Liver (tissue), 9 donors: ENCODE results near the gene CEL. TPM values are rescaled to one million over a fixed set of nuclear protein-coding genes. Genes with fewer than 3 reads are reported as not detected.

Experiments used
- DNase-seq: peaks from one replicate; pipeline ENCODE4 v3.0.0-alpha.2; 2017; ENCODE audit warnings: low spot score
- H3K27ac ChIP-seq, 2 donors: one replicate each; pipeline ENCODE4 v1.7.0; 2013; ENCODE audit warnings: inconsistent platforms in 2 of 2, low read length in 2 of 2, control low read depth in 1 of 2, low read depth in 1 of 2, mild to moderate bottlenecking in 1 of 2
- H3K27me3 ChIP-seq, 4 donors: one replicate each; pipeline versions ENCODE4 v1.6.1 to v1.7.0; 2013; ENCODE audit warnings: low read length in 3 of 4, inconsistent platforms in 1 of 4, mild to moderate bottlenecking in 1 of 4, moderate library complexity in 1 of 4; ENCODE audit not compliant: control insufficient read depth in 4 of 4, insufficient read depth in 4 of 4
- H3K36me3 ChIP-seq, 4 donors: one replicate each; pipeline versions ENCODE4 v1.6.1 to v1.7.0; 2013; ENCODE audit warnings: low read length in 3 of 4, mild to moderate bottlenecking in 3 of 4, low read depth in 1 of 4, moderate library complexity in 1 of 4; ENCODE audit not compliant: control insufficient read depth in 4 of 4, insufficient read depth in 3 of 4
- H3K4me1 ChIP-seq, 4 donors: one replicate each; pipeline versions ENCODE4 v1.6.1 to v1.7.0; 2013; ENCODE audit warnings: low read length in 3 of 4, mild to moderate bottlenecking in 3 of 4, moderate library complexity in 1 of 4; ENCODE audit not compliant: control insufficient read depth in 4 of 4, insufficient read depth in 4 of 4
- H3K4me3 ChIP-seq, 3 donors: one replicate each; pipeline versions ENCODE4 v1.6.1 to v1.7.0; 2013; ENCODE audit warnings: low read length in 3 of 3, control low read depth in 1 of 3, low read depth in 1 of 3, mild to moderate bottlenecking in 1 of 3
- H3K9ac ChIP-seq, 2 donors: one replicate each; pipeline ENCODE4 v1.7.0; 2013; ENCODE audit warnings: low read length in 2 of 2, mild to moderate bottlenecking in 2 of 2, moderate library complexity in 2 of 2, control low read depth in 1 of 2, low read depth in 1 of 2
- H3K9me3 ChIP-seq, 4 donors: one replicate each; pipeline versions ENCODE4 v1.6.1 to v1.7.0; 2013; ENCODE audit warnings: low read length in 3 of 4; ENCODE audit not compliant: control insufficient read depth in 4 of 4
- EGR1 ChIP-seq, 2 donors: IDR thresholded peaks; 2 replicates each; pipeline ENCODE4 v1.6.1; 2016 to 2018; ENCODE audit warnings: antibody characterized with exemption in 2 of 2, low read depth in 2 of 2
- FOXA1 ChIP-seq: IDR thresholded peaks from 2 replicates; pipeline ENCODE4 v1.6.1; 2016; ENCODE audit warnings: antibody characterized with exemption
- FOXA2 ChIP-seq: IDR thresholded peaks from 2 replicates; pipeline ENCODE4 v1.6.1; 2016; ENCODE audit warnings: antibody characterized with exemption
- GABPA ChIP-seq, 2 donors: IDR thresholded peaks in 1 of 2; conservative IDR thresholded peaks in 1 of 2; 2 replicates each; pipeline ENCODE4 v1.6.1; 2016; ENCODE audit warnings: antibody characterized with exemption in 2 of 2, mild to moderate bottlenecking in 1 of 2, moderate library complexity in 1 of 2
- HNF4A ChIP-seq, 2 donors: conservative IDR thresholded peaks; 2 replicates each; pipeline ENCODE4 v1.6.1; 2016; ENCODE audit warnings: antibody characterized with exemption in 2 of 2, mild to moderate bottlenecking in 2 of 2
- HNF4G ChIP-seq: IDR thresholded peaks from 2 replicates; pipeline ENCODE4 v1.6.1; 2016; ENCODE audit warnings: antibody characterized with exemption
- JUND ChIP-seq, 2 donors: IDR thresholded peaks; 2 replicates each; pipeline ENCODE4 v1.6.1; 2016; ENCODE audit warnings: antibody characterized with exemption in 2 of 2
- NR2F2 ChIP-seq: IDR thresholded peaks from 2 replicates; pipeline ENCODE4 v1.6.1; 2016; ENCODE audit warnings: antibody characterized with exemption
- RAD21 ChIP-seq, 2 donors: IDR thresholded peaks; 2 replicates each; pipeline ENCODE4 v1.6.1; 2016; ENCODE audit warnings: antibody characterized with exemption in 2 of 2, mild to moderate bottlenecking in 2 of 2
- RXRA ChIP-seq, 2 donors: IDR thresholded peaks; 2 replicates each; pipeline ENCODE4 v1.6.1; 2017 to 2018; ENCODE audit warnings: antibody characterized with exemption in 2 of 2, mild to moderate bottlenecking in 1 of 2
- SP1 ChIP-seq: IDR thresholded peaks from 2 replicates; pipeline ENCODE4 v1.6.1; 2018; ENCODE audit warnings: antibody characterized with exemption, mild to moderate bottlenecking
- TAF1 ChIP-seq: conservative IDR thresholded peaks from 2 replicates; pipeline ENCODE4 v1.6.1; 2016; ENCODE audit warnings: antibody characterized with exemption, mild to moderate bottlenecking
- YY1 ChIP-seq: IDR thresholded peaks from 2 replicates; pipeline ENCODE4 v1.6.1; 2016; ENCODE audit warnings: antibody characterized with exemption, mild to moderate bottlenecking
- WGBS: extraction: QIAGEN DNeasy Blood & Tissue Kit; methylation state at CpG from one replicate; pipeline ENCODE4 v1.1.7; 2013; 5-methylcytosine and 5-hydroxymethylcytosine counted together
- polyA plus RNA-seq, 2 donors: library from polyadenylated mRNA; stranded (reverse) in 1 of 2; unstranded in 1 of 2; fragments of 200-250 nt in 1 of 2; fragments of >200 nt in 1 of 2; fragmentation: Nextera tagmentation in 1 of 2; extraction: Ambion mirVana in 1 of 2; gene quantifications; one replicate each; pipeline versions ENCODE4 v1.2.1 to v1.2.3, GENCODE V29; 2013 to 2015
- total RNA-seq, 2 donors: library from RNA; depleted of rRNA; stranded (reverse); fragments of >200 nt; gene quantifications; one replicate each; pipeline ENCODE4 v1.2.3, GENCODE V29; 2014
- TF ChIP-seq, protein P1 (sequence below): IDR thresholded peaks from 2 replicates; pipeline ENCODE4 v1.6.1; 2016; ENCODE audit warnings: antibody characterized with exemption, mild to moderate bottlenecking
- TF ChIP-seq, protein P2 (sequence below): IDR thresholded peaks from 2 replicates; pipeline ENCODE4 v1.6.1; 2016; ENCODE audit warnings: antibody characterized with exemption
- TF ChIP-seq, protein P3 (sequence below): fragments of 150-350 bp; IDR thresholded peaks from 2 replicates; pipeline ENCODE4 v1.5.1; 2017; ENCODE audit warnings: improper control_type of control experiment, low read depth, low read length; ENCODE audit not compliant: missing input control
- TF ChIP-seq, protein P4 (sequence below): IDR thresholded peaks from 2 replicates; pipeline ENCODE4 v1.6.1; 2016; ENCODE audit warnings: antibody characterized with exemption
- TF ChIP-seq, protein P5 (sequence below): IDR thresholded peaks from 2 replicates; pipeline ENCODE4 v1.6.1; 2016; ENCODE audit warnings: antibody characterized with exemption
- donor health status: healthy.
- donor health status: healthy.
- donor health status: healthy.
- donor health status: healthy.
- donor health status: healthy.

CEL gene
- total and polyA plus RNA-seq, 4 donors = 0.08 to 0.25 (median 0.09) TPM; not detected in 1

DNA sequence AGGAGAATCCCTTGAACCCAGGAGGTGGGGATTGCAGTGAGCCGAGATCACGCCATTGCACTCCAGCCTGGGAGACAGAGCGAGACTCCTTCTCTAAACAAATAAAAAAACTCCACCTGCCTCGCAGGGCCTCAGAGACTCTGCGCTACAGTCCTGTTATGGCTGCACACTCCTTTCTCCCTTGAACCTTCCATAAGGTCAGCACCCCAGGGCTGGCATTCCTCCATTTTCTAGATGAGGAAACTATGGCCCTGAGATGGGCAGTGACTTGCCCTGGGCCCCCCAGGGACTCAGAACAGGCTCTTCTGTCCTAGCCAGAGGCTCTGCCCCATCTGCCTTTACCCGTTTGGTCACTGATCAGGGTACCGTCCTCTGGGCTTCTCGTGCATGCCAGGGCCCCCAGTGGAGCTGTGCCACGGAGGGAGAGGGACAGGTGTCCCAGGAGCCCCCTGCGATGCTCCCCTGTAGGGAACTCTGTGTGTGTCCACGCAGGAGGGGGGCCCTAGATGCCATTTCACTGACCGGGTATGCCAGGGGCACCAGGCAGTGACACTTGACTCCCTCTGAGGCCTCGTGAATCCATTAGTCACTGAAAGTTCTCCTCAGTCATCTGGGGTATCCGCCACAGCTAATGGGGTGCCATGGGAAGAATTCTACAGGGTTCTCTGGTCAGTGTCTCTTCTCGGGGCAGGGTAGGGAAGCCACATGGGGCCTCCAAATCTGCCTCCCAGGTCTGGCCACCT is 43.1 kb downstream of the CEL start:
- Histone ChIP-seq H3K9ac (no peak overlapping the region), H3K36me3 (peaks cover 2 to 83% (median 32%) of the 10 kb centered on the region in 4 donors), H3K27me3 (no peaks in the 10 kb centered on the region), H3K27ac (no peak overlapping the region), H3K9me3 (no peaks in the 10 kb centered on the region), H3K4me1 (no peaks in the 10 kb centered on the region), H3K4me3 (no peak overlapping the region)
- DNase-seq = no peak
- TF ChIP-seq, protein P1, sequence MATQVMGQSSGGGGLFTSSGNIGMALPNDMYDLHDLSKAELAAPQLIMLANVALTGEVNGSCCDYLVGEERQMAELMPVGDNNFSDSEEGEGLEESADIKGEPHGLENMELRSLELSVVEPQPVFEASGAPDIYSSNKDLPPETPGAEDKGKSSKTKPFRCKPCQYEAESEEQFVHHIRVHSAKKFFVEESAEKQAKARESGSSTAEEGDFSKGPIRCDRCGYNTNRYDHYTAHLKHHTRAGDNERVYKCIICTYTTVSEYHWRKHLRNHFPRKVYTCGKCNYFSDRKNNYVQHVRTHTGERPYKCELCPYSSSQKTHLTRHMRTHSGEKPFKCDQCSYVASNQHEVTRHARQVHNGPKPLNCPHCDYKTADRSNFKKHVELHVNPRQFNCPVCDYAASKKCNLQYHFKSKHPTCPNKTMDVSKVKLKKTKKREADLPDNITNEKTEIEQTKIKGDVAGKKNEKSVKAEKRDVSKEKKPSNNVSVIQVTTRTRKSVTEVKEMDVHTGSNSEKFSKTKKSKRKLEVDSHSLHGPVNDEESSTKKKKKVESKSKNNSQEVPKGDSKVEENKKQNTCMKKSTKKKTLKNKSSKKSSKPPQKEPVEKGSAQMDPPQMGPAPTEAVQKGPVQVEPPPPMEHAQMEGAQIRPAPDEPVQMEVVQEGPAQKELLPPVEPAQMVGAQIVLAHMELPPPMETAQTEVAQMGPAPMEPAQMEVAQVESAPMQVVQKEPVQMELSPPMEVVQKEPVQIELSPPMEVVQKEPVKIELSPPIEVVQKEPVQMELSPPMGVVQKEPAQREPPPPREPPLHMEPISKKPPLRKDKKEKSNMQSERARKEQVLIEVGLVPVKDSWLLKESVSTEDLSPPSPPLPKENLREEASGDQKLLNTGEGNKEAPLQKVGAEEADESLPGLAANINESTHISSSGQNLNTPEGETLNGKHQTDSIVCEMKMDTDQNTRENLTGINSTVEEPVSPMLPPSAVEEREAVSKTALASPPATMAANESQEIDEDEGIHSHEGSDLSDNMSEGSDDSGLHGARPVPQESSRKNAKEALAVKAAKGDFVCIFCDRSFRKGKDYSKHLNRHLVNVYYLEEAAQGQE = no peak
- TF ChIP-seq, protein P2, sequence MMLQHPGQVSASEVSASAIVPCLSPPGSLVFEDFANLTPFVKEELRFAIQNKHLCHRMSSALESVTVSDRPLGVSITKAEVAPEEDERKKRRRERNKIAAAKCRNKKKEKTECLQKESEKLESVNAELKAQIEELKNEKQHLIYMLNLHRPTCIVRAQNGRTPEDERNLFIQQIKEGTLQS = no peak
- no peak for TF ChIP-seq FOXA1
- TF ChIP-seq GABPA (IDR thresholded peaks at IDR 0.05 in 1 of 2, conservative IDR thresholded peaks at IDR 0.05 in 1 of 2) = no peak
- TF ChIP-seq NR2F2 = no peak
- TF ChIP-seq SP1 = no peak
- no peak for TF ChIP-seq TAF1
- no peak for TF ChIP-seq EGR1 (IDR thresholded peaks at IDR 0.05; ENCODE audit: low read depth in 2 of 2)
- no peak for TF ChIP-seq JUND (IDR thresholded peaks at IDR 0.05)
- TF ChIP-seq HNF4A (conservative IDR thresholded peaks at IDR 0.05) = no peak
- TF ChIP-seq RXRA (IDR thresholded peaks at IDR 0.05) = no peak
- TF ChIP-seq HNF4G = no peak
- TF ChIP-seq FOXA2 = no peak
- TF ChIP-seq YY1 = no peak
- no peak for TF ChIP-seq RAD21 (IDR thresholded peaks at IDR 0.05)
- TF ChIP-seq, protein P3, sequence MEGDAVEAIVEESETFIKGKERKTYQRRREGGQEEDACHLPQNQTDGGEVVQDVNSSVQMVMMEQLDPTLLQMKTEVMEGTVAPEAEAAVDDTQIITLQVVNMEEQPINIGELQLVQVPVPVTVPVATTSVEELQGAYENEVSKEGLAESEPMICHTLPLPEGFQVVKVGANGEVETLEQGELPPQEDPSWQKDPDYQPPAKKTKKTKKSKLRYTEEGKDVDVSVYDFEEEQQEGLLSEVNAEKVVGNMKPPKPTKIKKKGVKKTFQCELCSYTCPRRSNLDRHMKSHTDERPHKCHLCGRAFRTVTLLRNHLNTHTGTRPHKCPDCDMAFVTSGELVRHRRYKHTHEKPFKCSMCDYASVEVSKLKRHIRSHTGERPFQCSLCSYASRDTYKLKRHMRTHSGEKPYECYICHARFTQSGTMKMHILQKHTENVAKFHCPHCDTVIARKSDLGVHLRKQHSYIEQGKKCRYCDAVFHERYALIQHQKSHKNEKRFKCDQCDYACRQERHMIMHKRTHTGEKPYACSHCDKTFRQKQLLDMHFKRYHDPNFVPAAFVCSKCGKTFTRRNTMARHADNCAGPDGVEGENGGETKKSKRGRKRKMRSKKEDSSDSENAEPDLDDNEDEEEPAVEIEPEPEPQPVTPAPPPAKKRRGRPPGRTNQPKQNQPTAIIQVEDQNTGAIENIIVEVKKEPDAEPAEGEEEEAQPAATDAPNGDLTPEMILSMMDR = no peak
- TF ChIP-seq, protein P4, sequence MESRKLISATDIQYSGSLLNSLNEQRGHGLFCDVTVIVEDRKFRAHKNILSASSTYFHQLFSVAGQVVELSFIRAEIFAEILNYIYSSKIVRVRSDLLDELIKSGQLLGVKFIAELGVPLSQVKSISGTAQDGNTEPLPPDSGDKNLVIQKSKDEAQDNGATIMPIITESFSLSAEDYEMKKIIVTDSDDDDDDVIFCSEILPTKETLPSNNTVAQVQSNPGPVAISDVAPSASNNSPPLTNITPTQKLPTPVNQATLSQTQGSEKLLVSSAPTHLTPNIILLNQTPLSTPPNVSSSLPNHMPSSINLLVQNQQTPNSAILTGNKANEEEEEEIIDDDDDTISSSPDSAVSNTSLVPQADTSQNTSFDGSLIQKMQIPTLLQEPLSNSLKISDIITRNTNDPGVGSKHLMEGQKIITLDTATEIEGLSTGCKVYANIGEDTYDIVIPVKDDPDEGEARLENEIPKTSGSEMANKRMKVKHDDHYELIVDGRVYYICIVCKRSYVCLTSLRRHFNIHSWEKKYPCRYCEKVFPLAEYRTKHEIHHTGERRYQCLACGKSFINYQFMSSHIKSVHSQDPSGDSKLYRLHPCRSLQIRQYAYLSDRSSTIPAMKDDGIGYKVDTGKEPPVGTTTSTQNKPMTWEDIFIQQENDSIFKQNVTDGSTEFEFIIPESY = no peak
- TF ChIP-seq, protein P5, sequence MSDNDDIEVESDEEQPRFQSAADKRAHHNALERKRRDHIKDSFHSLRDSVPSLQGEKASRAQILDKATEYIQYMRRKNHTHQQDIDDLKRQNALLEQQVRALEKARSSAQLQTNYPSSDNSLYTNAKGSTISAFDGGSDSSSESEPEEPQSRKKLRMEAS = no peak
- 90% methylated on average over 15 of the region's 15 CpGs for WGBS
